HepG2 (cell line): Measurements from ENCODE around the gene PIGO. TPM values are rescaled to one million over a fixed set of nuclear protein-coding genes. Genes with fewer than 3 reads are reported as not detected.

ENCODE experiments used
- ARNT ChIP-seq: fragments of 450-650 bp; IDR thresholded peaks from 2 replicates; pipeline ENCODE4 v1.6.1; 2017
- ELF4 ChIP-seq: sonication (generic); formaldehyde crosslinking; IDR thresholded peaks from 2 replicates; pipeline ENCODE4 v1.5.0; 2020; ENCODE audit warnings: missing genetic modification reagents, mild to moderate bottlenecking, moderate library complexity, borderline replicate concordance
- ETS1 ChIP-seq: sonication (generic); formaldehyde crosslinking; IDR thresholded peaks from 2 replicates; pipeline ENCODE4 v1.4.0; 2020; ENCODE audit warnings: missing genetic modification reagents
- FOXA1 ChIP-seq, 2 experiments: fragments of 450-650 bp in 1 of 2; sonication (generic) in 1 of 2; formaldehyde crosslinking in 1 of 2; IDR thresholded peaks; 2 replicates each; pipeline versions ENCODE4 v1.4.0 to v1.6.1; 2016 to 2020; ENCODE audit warnings: missing genetic modification reagents in 1 of 2
- GATAD2A ChIP-seq: IDR thresholded peaks from 2 replicates; pipeline ENCODE4 v1.6.1; 2016
- HDAC1 ChIP-seq: sonication (generic); formaldehyde crosslinking; IDR thresholded peaks from 2 replicates; pipeline ENCODE4 v1.5.1; 2020; ENCODE audit warnings: mild to moderate bottlenecking, missing genetic modification reagents
- HOXA3 ChIP-seq: sonication (generic); formaldehyde crosslinking; IDR thresholded peaks from 2 replicates; pipeline ENCODE4 v1.5.0; 2020; ENCODE audit warnings: missing genetic modification reagents
- MEIS1 ChIP-seq: sonication (generic); formaldehyde crosslinking; IDR thresholded peaks from 2 replicates; pipeline ENCODE4 v1.9.0; 2021; ENCODE audit warnings: mild to moderate bottlenecking, missing genetic modification reagents, moderate library complexity, borderline replicate concordance
- PHF21A ChIP-seq: sonication (generic); formaldehyde crosslinking; IDR thresholded peaks from 2 replicates; pipeline ENCODE4 v1.5.0; 2020; ENCODE audit warnings: mild to moderate bottlenecking, missing genetic modification reagents
- PRMT3 ChIP-seq: sonication (generic); formaldehyde crosslinking; IDR thresholded peaks from 2 replicates; pipeline ENCODE4 v1.8.1; 2022; ENCODE audit warnings: low read depth, mild to moderate bottlenecking, moderate library complexity, missing genetic modification reagents, borderline replicate concordance
- PRPF4 ChIP-seq: fragments of 200-400 bp; formaldehyde crosslinking; IDR thresholded peaks from 2 replicates; pipeline ENCODE4 v1.6.1; 2016; ENCODE audit warnings: low read length, low read depth; ENCODE audit not compliant: poor library complexity, severe bottlenecking
- REXO4 ChIP-seq: sonication (generic); formaldehyde crosslinking; IDR thresholded peaks from 2 replicates; pipeline ENCODE4 v1.8.0; 2022; ENCODE audit warnings: missing genetic modification reagents, mild to moderate bottlenecking, borderline replicate concordance
- SMAD9 ChIP-seq: sonication (generic); formaldehyde crosslinking; IDR thresholded peaks from 2 replicates; pipeline ENCODE4 v1.5.1; 2020; ENCODE audit warnings: mild to moderate bottlenecking, missing genetic modification reagents
- TBP ChIP-seq: sonication (generic); formaldehyde crosslinking; IDR thresholded peaks from 2 replicates; pipeline ENCODE4 v1.5.0; 2020; ENCODE audit warnings: missing genetic modification reagents
- THYN1 ChIP-seq: sonication (generic); formaldehyde crosslinking; IDR thresholded peaks from 2 replicates; pipeline ENCODE4 v1.8.1; 2023; ENCODE audit warnings: low read depth, mild to moderate bottlenecking, moderate library complexity, missing genetic modification reagents, borderline replicate concordance
- ZBTB46 ChIP-seq: sonication (generic); formaldehyde crosslinking; IDR thresholded peaks from 2 replicates; pipeline ENCODE4 v1.4.0; 2020; ENCODE audit warnings: mild to moderate bottlenecking, missing genetic modification reagents, borderline replicate concordance
- ZFP82 ChIP-seq: sonication (generic); formaldehyde crosslinking; IDR thresholded peaks from 2 replicates; pipeline ENCODE4 v1.5.1; 2020; ENCODE audit warnings: mild to moderate bottlenecking, missing genetic modification reagents, borderline replicate concordance
- ZNF253 ChIP-seq: sonication (generic); formaldehyde crosslinking; IDR thresholded peaks from 2 replicates; pipeline ENCODE4 v1.8.0; 2022; ENCODE audit warnings: mild to moderate bottlenecking, missing genetic modification reagents, borderline replicate concordance
- ZNF513 ChIP-seq: sonication (generic); formaldehyde crosslinking; conservative IDR thresholded peaks from 2 replicates; pipeline ENCODE4 v1.5.0; 2020; ENCODE audit warnings: missing genetic modification reagents
- ZNF552 ChIP-seq: sonication (generic); formaldehyde crosslinking; IDR thresholded peaks from 2 replicates; pipeline ENCODE4 v1.9.0; 2022; ENCODE audit warnings: missing genetic modification reagents, mild to moderate bottlenecking, borderline replicate concordance
- ZNF616 ChIP-seq: sonication (generic); formaldehyde crosslinking; IDR thresholded peaks from 2 replicates; pipeline ENCODE4 v1.5.0; 2020; ENCODE audit warnings: low read depth, mild to moderate bottlenecking, missing genetic modification reagents
- ZNF709 ChIP-seq: sonication (generic); formaldehyde crosslinking; IDR thresholded peaks from 2 replicates; pipeline ENCODE4 v1.5.0; 2020; ENCODE audit warnings: mild to moderate bottlenecking, missing genetic modification reagents
- ZNF724P ChIP-seq: sonication (generic); formaldehyde crosslinking; IDR thresholded peaks from 2 replicates; pipeline ENCODE4 v1.8.0; 2022; ENCODE audit warnings: missing genetic modification reagents, borderline replicate concordance
- ZNF841 ChIP-seq: sonication (generic); formaldehyde crosslinking; IDR thresholded peaks from 2 replicates; pipeline ENCODE4 v1.8.1; 2023; ENCODE audit warnings: missing genetic modification reagents, borderline replicate concordance
- polyA plus RNA-seq, 8 experiments: library from polyadenylated mRNA; depleted of rRNA in 3 of 8; stranded (reverse) in 7 of 8; unstranded in 1 of 8; fragments of >200 nt; fragmentation: Illumina TruSeq in 4 of 8; extraction: Trizol in 4 of 8; gene quantifications; 2 replicates each; pipeline versions ENCODE4 v1.2.1 to v1.2.3, GENCODE V29; 2011 to 2016; ENCODE audit warnings: low read depth in 4 of 8, missing spikeins in 1 of 8, mixed read lengths in 1 of 8; ENCODE audit not compliant: insufficient read depth in 1 of 8
- total RNA-seq, 5 experiments: library from RNA; depleted of rRNA; stranded (reverse); fragments of >200 nt; fragmentation: Illumina TruSeq; extraction: Trizol; gene quantifications; 2 replicates each; pipeline ENCODE4 v1.2.3, GENCODE V29; 2016; ENCODE audit warnings: low read depth in 1 of 5
- TF ChIP-seq, protein P1 (sequence below): sonication (generic); formaldehyde crosslinking; IDR thresholded peaks from 2 replicates; pipeline ENCODE4 v1.5.0; 2020; ENCODE audit warnings: mild to moderate bottlenecking, missing genetic modification reagents

The PIGO gene
- total and polyA plus RNA-seq, 2 of the 13 experiments (the other 11 are each of a cell fraction or from before 2014, with no cell fraction given) = 20.5 to 26.2 TPM

DNA sequence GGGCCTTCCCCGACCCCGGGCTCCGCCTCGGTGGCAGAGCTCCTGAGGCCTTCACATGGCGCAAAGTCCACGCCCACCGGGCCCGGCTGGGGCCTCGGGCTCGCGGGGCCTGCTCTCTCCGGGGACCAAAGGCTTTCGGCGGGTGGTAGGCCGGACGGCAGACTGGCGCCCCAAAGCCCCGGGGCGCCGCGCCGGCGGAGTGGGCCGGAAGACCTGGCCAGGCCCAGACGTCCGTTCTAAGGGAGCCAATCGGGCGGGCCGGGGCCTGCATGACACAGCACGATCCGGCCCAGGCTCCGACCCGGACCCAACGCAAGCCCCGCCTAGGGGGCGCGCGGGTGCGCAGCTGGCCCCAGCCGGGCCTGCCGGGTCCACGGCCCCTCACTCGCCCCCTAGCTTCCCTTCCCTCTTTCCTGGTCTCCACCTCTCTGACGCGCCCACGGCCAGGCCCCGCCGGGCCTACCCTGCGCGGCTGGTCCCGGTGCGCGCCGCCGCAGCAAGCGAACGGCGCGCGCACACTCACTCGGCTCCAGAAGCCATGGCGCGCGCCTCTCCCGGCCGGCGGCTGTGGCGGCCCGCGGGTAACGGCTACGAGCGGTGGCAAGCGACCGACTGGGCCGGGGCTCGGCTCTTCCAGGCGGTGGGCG lies 24.5 kb downstream of the PIGO start (continued):
- TF ChIP-seq THYN1 (CRISPR knock-in tag) (no peak), ZNF841 (CRISPR knock-in tag) (no peak), GATAD2A (CRISPR knock-in tag) (no peak), ZFP82 (CRISPR knock-in tag) (peak; percentile 92), PRPF4 (no peak), PRMT3 (CRISPR knock-in tag) (no peak), MEIS1 (CRISPR knock-in tag) (peak; percentile 63; the same call in 1 of the 2 replicates), ARNT (no peak), ZNF253 (CRISPR knock-in tag) (no peak), SMAD9 (0 out of 2 replicates have a peak, but pooled peaks have one; percentile 61), ZNF552 (CRISPR knock-in tag) (no peak), TBP (no peak), REXO4 (CRISPR knock-in tag) (peak; percentile 78; the same call in 1 of the 2 replicates), HOXA3 (no peak), HDAC1 (CRISPR knock-in tag) (peak; percentile 62), ZNF513 (CRISPR knock-in tag) (no peak), ZNF709 (no peak), FOXA1 (IDR thresholded peaks at IDR 0.05) (no peak), FOXA1 (CRISPR knock-in tag; IDR thresholded peaks at IDR 0.05) (0 out of 2 replicates have a peak, but pooled peaks have one; percentile 8), ZNF724P (peak; percentile 22), ELF4 (CRISPR knock-in tag) (no peak), ETS1 (no peak), ZBTB46 (no peak), PHF21A (CRISPR knock-in tag) (peak; percentile 62), ZNF616 (CRISPR knock-in tag) (no peak)
- TF ChIP-seq, protein P1, sequence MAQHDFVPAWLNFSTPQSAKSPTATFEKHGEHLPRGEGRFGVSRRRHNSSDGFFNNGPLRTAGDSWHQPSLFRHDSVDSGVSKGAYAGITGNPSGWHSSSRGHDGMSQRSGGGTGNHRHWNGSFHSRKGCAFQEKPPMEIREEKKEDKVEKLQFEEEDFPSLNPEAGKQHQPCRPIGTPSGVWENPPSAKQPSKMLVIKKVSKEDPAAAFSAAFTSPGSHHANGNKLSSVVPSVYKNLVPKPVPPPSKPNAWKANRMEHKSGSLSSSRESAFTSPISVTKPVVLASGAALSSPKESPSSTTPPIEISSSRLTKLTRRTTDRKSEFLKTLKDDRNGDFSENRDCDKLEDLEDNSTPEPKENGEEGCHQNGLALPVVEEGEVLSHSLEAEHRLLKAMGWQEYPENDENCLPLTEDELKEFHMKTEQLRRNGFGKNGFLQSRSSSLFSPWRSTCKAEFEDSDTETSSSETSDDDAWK = no peak
